Stimulated activated naive CD8-positive, alpha-beta T cell treated with anti-CD3 and anti-CD28 coated beads, Interleukin-15, Interleukin-2, amounts not matched to agents 100 U/mL and 50 U/mL, for 24 hours (primary cell): ENCODE measurements around the gene RMND1.
A peak's percentile ranks its signal among the peaks of the same experiment; 100 is the strongest.

Experiments
- ATAC-seq: fragments of 150-1000 bp; cut with Tn5 transposase; one replicate; pipeline ENCODE4 v1.10.0; 2021
- DNase-seq: peaks from one replicate; pipeline ENCODE4 v3.0.0; 2021

RMND1 gene

GRCh38 chr6:151417477-151417876 is 34.4 kb downstream of the RMND1 start:
- no peak for DNase-seq
- ATAC-seq = no peak

DNA sequence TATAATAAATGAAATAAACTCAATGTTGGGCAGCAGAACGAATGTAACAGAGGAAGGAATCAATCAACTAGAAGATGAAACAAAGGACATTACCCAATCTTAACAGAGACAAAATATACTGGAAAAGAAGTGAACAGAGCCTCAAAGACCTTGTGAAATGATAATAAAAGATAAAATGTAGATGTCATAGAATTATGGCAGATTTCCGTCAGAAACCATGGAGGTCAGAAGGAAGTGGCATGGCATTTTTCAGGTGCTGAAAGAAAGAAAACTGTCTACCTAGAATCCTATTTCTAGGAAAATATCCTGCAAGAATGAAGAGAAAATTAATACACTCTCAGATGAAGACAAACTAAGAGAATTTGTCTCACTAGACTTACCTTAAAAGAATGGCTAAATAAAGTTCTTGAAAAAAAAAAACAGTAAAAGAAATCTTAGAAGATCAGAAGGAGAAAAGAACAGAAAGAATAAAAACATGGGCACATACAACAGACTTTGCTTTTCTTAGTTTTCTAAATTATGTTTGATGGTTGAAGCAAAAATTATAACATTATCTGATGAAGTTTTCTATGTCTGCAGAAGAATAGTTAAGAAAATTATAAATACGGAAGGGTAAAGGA is 37.2 kb downstream of the RMND1 start:
- ATAC-seq (no peak), DNase-seq (no peak)

GRCh38 chr6:151413372-151414145 is 38.4 kb downstream of the RMND1 start:
- ATAC-seq (peak; percentile 79), DNase-seq (peak; percentile 17)

- DNase-seq = no peak
- ATAC-seq = no peak
Observed at GRCh38 chr6:151412909-151413308, 39.0 kb downstream of the RMND1 start.

DNA sequence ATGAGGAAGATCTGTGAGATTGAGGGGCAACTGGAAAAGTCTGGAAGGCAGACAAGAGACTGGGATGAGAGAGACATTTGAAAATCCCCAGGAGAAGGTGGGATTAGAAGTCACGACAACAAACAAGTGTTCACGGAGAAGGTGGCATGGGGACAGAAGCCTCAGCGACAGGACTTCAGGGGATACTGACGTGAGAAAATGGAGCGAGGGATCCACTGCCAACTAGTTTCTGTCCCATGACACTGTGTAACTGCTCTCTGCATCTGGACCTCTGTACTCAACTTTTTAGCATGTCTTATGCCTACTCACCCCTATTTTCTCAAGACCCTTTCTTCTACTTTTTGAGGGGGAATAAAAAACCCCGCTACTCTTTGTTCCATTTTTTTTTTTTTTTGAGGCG is 42.2 kb downstream of the RMND1 start:
- ATAC-seq (no peak), DNase-seq (no peak)

DNA sequence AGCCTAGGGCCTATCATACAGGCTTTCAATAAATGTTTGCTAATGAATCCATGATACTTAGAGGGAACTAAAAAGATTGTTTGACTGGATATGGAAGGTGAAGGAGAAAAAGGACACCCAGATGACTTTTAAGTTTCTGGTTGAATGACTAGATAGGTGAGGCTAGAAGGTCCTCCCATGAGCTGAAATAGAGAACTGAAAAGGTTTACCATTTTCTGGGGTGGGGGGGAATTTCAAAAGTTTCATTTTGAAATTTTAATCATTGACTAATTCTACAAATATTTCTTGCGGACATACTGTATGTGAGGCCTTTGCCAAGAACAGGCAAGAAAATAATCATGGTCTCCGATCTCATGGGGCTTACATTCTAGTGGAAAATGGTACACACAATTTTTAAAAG is 42.7 kb downstream of the RMND1 start:
- ATAC-seq (no peak), DNase-seq (no peak)

- DNase-seq (no peak), ATAC-seq (no peak)
Observed at GRCh38 chr6:151408858-151409257, 43.1 kb downstream of the RMND1 start.

DNA sequence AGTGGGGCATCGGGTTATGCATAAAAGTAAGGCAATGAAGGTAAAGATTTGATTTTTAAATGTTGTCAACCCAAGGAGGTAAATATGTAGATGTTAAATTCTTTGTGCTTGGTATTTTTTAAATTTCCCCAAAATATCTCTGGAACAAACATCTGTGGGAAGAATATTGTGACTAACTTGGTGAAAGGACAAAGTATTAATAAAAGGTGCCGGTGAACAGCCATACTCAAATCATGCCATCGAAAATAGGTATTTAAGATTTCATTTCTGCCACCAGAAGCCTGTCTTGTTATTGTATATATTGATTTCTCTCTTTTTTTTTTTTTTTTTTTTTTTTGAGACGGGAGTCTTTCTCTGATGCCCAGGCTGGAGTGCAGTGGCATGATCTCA is 48.0 kb downstream of the RMND1 start:
- ATAC-seq (no peak), DNase-seq (no peak)

DNA sequence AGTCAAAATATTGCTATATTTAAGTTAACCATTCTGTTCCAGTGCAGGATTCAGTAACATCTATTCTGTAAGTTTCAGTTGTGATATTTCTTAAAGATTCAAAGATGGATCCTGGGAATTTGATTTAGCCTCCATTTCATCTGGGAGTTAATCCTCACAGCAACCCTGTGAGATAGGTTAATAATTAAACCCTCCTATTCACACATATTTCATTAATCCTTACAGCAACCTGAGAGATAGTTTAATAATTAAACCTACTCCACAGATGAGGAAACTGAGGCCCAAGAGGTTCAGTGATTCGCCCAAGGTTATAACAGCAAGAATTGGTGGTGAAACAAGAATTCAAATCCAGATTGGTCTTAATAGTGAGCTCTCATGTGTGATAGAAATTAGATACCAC is 49.7 kb downstream of the RMND1 start:
- ATAC-seq (no peak), DNase-seq (no peak)

- ATAC-seq (no peak), DNase-seq (no peak)
Observed at GRCh38 chr6:151400473-151400872, 51.5 kb downstream of the RMND1 start.

DNA sequence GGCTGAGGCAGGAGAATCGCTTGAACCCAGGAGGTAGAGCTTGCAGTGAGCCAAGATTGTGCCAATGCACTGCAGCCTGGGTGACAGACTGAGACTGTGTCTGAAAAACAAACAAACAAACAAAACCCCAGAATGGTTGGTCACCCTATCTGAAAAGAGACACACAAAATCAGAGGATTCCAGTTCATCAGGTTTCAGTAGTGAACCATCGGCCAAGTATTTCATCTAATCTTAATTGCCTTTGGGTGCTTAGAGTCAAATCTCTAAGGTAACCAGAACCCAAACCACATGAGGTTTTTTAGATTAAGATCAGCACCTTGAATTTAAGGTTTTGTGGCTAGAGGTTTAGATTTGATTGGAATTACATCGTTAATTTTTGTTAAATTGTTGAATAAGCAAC is 52.2 kb downstream of the RMND1 start:
- DNase-seq = no peak
- ATAC-seq = no peak

DNA sequence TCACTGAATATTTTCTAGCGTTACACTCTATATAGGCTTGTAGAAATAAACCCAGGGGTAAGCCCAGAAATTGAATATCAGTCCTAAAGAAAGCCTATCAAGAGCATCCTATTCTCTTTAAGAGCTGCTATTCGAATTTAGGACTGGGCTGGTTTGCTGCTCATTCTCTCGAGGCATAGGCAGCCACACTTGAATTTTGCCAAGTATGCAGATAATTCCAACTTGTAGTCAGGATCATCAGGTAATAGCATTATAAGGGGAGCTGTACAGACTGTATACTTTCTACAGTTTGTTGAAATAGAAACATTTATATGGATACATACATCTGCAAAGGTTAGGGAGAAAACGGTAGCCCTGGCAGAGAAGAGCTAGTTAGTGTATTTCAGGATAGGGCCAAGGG is 58.5 kb downstream of the RMND1 start:
- DNase-seq (no peak), ATAC-seq (no peak)

- ATAC-seq = no peak
Observed at GRCh38 chr6:151392427-151392826, 59.5 kb downstream of the RMND1 start.

GRCh38 chr6:151391471-151392413 is 60.2 kb downstream of the RMND1 start, which contains the start of gene ZBTB2:
TSS of gene ZBTB2 (minus strand) at chr6:151391559. CDS start at chr6:151373637, 17,922 bp downstream.
- peak; percentile 12 for ATAC-seq
- DNase-seq = peak; percentile 67

More at GRCh38 chr6:151392427-151392826, 59.5 kb downstream of the RMND1 start:
- DNase-seq = no peak

DNA sequence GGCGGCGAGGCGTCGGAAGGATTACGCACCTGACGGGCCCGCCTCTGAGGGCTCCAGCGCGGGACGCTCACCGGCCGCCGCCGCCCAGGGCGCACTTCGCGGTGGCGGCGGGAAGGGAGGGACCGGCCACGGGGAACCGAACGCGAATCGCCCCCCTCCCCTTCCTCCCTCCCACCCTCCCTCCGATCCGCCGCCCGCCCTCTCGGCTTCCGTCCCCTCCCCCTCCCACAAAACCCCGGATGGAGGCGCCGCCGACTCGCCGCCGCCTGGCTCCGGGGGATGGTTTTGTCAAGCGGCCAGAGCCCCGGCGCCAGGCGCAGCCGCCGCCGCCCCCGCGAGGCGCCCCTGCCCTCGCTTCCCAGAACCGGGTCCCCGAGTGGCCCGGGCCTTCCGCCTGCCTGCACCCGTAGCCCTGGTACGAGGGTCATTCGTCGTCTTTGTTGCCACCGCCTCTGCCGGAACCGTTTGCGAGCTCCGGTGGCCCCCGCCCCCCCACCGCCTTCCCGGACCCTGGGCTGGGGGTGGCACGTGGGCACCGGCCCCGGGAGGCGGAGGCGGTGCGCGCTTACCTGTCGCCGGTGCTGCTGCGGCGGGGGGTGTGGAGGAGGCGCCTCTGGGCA is 61.0 kb downstream of the RMND1 start:
- ATAC-seq = peak; percentile 6
- peak; percentile 85 for DNase-seq

DNA sequence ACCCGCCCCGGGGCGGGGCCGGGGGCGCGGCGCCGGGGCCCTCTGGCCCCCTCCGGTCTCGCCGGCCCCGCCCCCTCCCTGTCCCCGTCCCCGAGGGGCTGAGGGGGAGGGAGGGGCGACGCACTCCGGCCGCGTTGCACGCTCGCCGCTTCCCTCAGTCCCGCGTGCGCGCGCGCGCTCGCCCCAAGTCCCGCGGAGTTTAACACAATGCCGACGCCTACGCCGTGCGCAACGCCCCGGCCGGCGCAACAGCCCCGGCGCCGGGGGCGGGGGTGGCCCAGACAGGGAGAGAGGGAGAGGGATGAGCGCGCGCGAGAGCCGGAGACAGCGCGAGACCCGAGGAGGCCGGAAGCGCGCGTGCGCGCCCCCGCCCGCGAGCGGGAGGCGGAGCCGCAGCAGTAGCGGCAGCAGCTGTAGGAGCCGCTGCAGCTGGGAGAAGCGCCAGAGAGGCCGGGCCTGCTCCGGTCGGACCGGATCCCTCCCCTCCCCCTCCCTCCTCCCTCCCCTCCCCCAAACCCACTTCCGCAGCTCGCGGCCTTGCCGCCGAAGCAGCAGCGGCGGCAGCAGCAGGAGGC is 61.6 kb downstream of the RMND1 start:
- ATAC-seq = peak; percentile 85
- peak; percentile 98 for DNase-seq

GRCh38 chr6:151389618-151390275 is 62.2 kb downstream of the RMND1 start:
- DNase-seq = no peak
- peak; percentile 80 for ATAC-seq

DNA sequence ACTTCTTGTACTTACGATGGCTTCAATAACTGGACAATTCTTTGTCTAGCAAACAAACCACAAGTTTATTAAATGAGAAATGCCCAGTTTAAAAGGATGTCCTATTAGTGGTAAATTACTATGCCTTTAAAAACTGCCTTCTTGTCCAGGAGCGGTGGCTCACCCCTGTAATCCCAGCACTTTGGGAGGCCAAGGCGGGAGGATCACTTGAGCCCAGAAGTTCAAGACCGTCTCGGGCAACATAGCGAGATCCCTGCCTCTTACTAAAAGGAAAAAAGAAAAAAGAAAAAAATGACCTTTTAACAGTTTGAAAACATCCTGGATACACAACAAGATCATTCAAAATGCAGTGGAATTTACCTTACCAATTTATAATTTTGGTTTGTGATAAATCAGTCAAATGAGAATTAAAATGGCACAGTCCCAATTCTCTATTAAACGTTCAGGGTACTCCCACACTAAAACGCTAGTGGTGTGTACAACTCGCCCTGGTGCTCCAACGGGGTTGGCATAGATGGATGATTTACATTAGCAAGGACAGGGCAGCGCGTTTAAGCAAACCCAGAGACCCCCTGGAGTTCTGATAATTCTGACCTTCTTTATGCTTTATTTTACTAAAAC is 62.8 kb downstream of the RMND1 start:
- DNase-seq = peak; percentile 30
- ATAC-seq = no peak

- DNase-seq (no peak), ATAC-seq (no peak)
Observed at GRCh38 chr6:151388236-151388635, 63.7 kb downstream of the RMND1 start.

DNA sequence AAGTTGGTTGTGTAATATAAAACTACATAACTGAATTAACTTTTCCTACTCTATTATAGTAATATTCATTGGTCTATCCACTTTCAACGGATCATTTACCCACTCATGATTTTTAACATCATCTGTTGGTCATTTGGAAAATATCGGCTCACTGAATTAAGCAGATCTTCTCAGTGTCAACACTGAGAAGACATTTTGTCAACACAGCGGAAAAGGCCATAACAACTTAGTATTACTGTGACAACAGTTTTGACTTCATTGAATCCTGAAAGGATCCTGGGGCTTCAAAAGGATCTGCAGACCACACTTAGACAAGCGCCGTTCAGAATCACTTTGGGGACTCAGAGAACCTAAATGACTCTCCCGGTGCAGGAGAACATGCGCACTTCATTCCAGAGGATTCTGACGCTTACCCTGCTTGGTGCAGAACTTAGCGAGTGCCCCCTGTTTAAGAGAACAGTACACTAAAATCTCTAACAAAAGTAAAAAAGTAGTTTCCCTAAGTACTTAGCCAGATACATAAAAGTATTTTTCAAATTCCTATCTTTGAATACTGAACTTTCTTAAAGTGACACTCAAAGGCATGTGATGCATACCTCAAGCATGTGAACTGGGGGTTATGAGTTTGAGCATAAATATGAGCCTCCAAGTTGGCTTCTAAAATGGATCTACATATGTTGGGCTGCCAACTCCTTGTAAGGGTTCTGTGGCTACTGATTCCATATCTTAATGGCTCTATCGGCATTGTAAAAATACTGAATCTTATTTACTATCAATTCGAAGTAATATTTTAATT is 64.6 kb downstream of the RMND1 start:
- DNase-seq (no peak), ATAC-seq (no peak)
